SK-N-SH (cell line): ENCODE data around the gene PLXND1.

ENCODE experiments used
- CHD2 ChIP-seq: fragments of 150-350 bp; IDR thresholded peaks from 2 replicates; pipeline ENCODE4 v1.6.1; 2018; ENCODE audit warnings: low read length; ENCODE audit not compliant: partially characterized antibody
- CTCF ChIP-seq: fragments of 200-600 bp; sonication (generic); IDR thresholded peaks from 2 replicates; pipeline ENCODE4 v1.6.1; 2017; ENCODE audit warnings: antibody characterized with exemption, mild to moderate bottlenecking, moderate library complexity
- FOXM1 ChIP-seq: IDR thresholded peaks from 2 replicates; pipeline ENCODE4 v1.4.0; 2012; ENCODE audit warnings: low read depth, mild to moderate bottlenecking
- MXI1 ChIP-seq: IDR thresholded peaks from 2 replicates; pipeline ENCODE4 v1.6.1; 2012; ENCODE audit warnings: mild to moderate bottlenecking, low read depth, low read length, improper control_type of control experiment
- POLR2AphosphoS5 ChIP-seq: IDR thresholded peaks from 2 replicates; pipeline ENCODE4 v1.6.1; 2012; ENCODE audit warnings: low read depth, low read length
- TAF1 ChIP-seq: IDR thresholded peaks from 2 replicates; pipeline ENCODE4 v1.6.1; 2012; ENCODE audit warnings: low read depth, mild to moderate bottlenecking, low read length, moderate library complexity, borderline replicate concordance
- TF ChIP-seq, protein P1 (sequence below): IDR thresholded peaks from 2 replicates; pipeline ENCODE4 v1.6.1; 2012; ENCODE audit warnings: mild to moderate bottlenecking, low read depth, low read length, moderate library complexity

- TF ChIP-seq TAF1 = no peak
- no peak for TF ChIP-seq FOXM1
- TF ChIP-seq, protein P1, sequence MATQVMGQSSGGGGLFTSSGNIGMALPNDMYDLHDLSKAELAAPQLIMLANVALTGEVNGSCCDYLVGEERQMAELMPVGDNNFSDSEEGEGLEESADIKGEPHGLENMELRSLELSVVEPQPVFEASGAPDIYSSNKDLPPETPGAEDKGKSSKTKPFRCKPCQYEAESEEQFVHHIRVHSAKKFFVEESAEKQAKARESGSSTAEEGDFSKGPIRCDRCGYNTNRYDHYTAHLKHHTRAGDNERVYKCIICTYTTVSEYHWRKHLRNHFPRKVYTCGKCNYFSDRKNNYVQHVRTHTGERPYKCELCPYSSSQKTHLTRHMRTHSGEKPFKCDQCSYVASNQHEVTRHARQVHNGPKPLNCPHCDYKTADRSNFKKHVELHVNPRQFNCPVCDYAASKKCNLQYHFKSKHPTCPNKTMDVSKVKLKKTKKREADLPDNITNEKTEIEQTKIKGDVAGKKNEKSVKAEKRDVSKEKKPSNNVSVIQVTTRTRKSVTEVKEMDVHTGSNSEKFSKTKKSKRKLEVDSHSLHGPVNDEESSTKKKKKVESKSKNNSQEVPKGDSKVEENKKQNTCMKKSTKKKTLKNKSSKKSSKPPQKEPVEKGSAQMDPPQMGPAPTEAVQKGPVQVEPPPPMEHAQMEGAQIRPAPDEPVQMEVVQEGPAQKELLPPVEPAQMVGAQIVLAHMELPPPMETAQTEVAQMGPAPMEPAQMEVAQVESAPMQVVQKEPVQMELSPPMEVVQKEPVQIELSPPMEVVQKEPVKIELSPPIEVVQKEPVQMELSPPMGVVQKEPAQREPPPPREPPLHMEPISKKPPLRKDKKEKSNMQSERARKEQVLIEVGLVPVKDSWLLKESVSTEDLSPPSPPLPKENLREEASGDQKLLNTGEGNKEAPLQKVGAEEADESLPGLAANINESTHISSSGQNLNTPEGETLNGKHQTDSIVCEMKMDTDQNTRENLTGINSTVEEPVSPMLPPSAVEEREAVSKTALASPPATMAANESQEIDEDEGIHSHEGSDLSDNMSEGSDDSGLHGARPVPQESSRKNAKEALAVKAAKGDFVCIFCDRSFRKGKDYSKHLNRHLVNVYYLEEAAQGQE = no peak
- TF ChIP-seq CTCF = no peak
- no peak for TF ChIP-seq POLR2AphosphoS5
- no peak for TF ChIP-seq CHD2
- no peak for TF ChIP-seq MXI1
Observed at GRCh38 chr3:129601713-129602112, 4.8 kb downstream of the PLXND1 start.
